HEK293 (cell line): ENCODE results near the gene SMIM20.

Experiments
- CTCF ChIA-PET: fragments of 350-600 bp; formaldehyde crosslinking; extraction: SDS; loops from one replicate; lab custom pipeline; 2021; ENCODE audit warnings: antibody characterized with exemption; lab: Yijun Ruan, JAX
- POLR2A ChIA-PET: fragments of 300-600 bp; formaldehyde crosslinking; extraction: SDS; loops from one replicate; lab custom pipeline; 2020; ENCODE audit warnings: antibody characterized with exemption, inconsistent platforms; lab: Yijun Ruan, JAX
- H3K27ac ChIP-seq: fragments of 200-500 bp; sonication (Bioruptor generic); 2 replicates; pipeline ENCODE4 v1.5.1; 2014; ENCODE audit warnings: low read depth, low read length, control low read depth, inconsistent platforms; ENCODE audit errors: extremely low read depth
- H3K36me3 ChIP-seq, 2 experiments: fragments of 200-500 bp in 1 of 2; sonication (Bioruptor generic) in 1 of 2; 1 replicate in 1 of 2; 2 replicates in 1 of 2; pipeline ENCODE4 v1.5.1; 2014 to 2017; ENCODE audit warnings: inconsistent platforms in 2 of 2, low read length in 2 of 2; ENCODE audit not compliant: control insufficient read depth in 2 of 2, insufficient read depth in 1 of 2
- H3K4me1 ChIP-seq: fragments of 200-500 bp; sonication (Bioruptor generic); 2 replicates; pipeline ENCODE4 v1.5.1; 2014; ENCODE audit warnings: mild to moderate bottlenecking, low read length, inconsistent platforms; ENCODE audit not compliant: control insufficient read depth, insufficient read depth
- H3K4me3 ChIP-seq: 2 replicates; pipeline ENCODE4 v1.5.1; 2011; ENCODE audit warnings: low read depth, mild to moderate bottlenecking, control low read depth, low read length, moderate library complexity
- H3K9me3 ChIP-seq: fragments of 200-500 bp; sonication (Bioruptor generic); 2 replicates; pipeline ENCODE4 v1.5.1; 2014; ENCODE audit warnings: low read depth, low read length, inconsistent platforms; ENCODE audit not compliant: control insufficient read depth, insufficient read depth
- HOXD13 ChIP-seq: sonication (generic); formaldehyde crosslinking; IDR thresholded peaks from 2 replicates; pipeline ENCODE4 v1.8.0; 2022; ENCODE audit warnings: missing genetic modification reagents, borderline replicate concordance
- INSM2 ChIP-seq: fragments of 450-650 bp; formaldehyde crosslinking; IDR thresholded peaks from 2 replicates; pipeline ENCODE4 v1.5.1; 2016; ENCODE audit warnings: missing biosample characterization, missing genetic modification characterization
- PRDM2 ChIP-seq: fragments of 450-650 bp; formaldehyde crosslinking; IDR thresholded peaks from 2 replicates; pipeline ENCODE4 v1.5.1; 2016; ENCODE audit warnings: missing biosample characterization, missing genetic modification characterization, borderline replicate concordance
- REPIN1 ChIP-seq: fragments of 450-650 bp; formaldehyde crosslinking; IDR thresholded peaks from 2 replicates; pipeline ENCODE4 v1.5.1; 2017; ENCODE audit warnings: missing biosample characterization, missing genetic modification characterization, low read depth
- SP7 ChIP-seq: fragments of 450-650 bp; formaldehyde crosslinking; IDR thresholded peaks from 2 replicates; pipeline ENCODE4 v1.5.1; 2016; ENCODE audit warnings: missing biosample characterization, missing genetic modification characterization
- WT1 ChIP-seq: fragments of 450-650 bp; formaldehyde crosslinking; IDR thresholded peaks from 2 replicates; pipeline ENCODE4 v1.5.1; 2016; ENCODE audit warnings: missing biosample characterization, missing genetic modification characterization
- ZBTB44 ChIP-seq: fragments of 450-650 bp; IDR thresholded peaks from 2 replicates; pipeline ENCODE4 v1.5.1; 2018; ENCODE audit warnings: missing biosample characterization, mild to moderate bottlenecking, missing genetic modification characterization
- ZNF157 ChIP-seq: fragments of 450-650 bp; formaldehyde crosslinking; IDR thresholded peaks from 2 replicates; pipeline ENCODE4 v1.5.1; 2016; ENCODE audit warnings: missing biosample characterization, missing genetic modification characterization
- ZNF184 ChIP-seq: fragments of 450-650 bp; IDR thresholded peaks from 2 replicates; pipeline ENCODE4 v1.5.1; 2018; ENCODE audit warnings: missing biosample characterization, mild to moderate bottlenecking, missing genetic modification characterization
- ZNF2 ChIP-seq: fragments of 450-650 bp; formaldehyde crosslinking; IDR thresholded peaks from 2 replicates; pipeline ENCODE4 v1.5.1; 2016; ENCODE audit warnings: missing biosample characterization, missing genetic modification characterization
- ZNF239 ChIP-seq: fragments of 450-650 bp; formaldehyde crosslinking; IDR thresholded peaks from 2 replicates; pipeline ENCODE4 v1.5.1; 2016; ENCODE audit warnings: missing biosample characterization, missing genetic modification characterization
- ZNF274 ChIP-seq, 2 experiments: fragments of 200-500 bp in 1 of 2; fragments of 450-650 bp in 1 of 2; sonication (Bioruptor generic) in 1 of 2; formaldehyde crosslinking in 1 of 2; IDR thresholded peaks; 2 replicates each; pipeline versions ENCODE4 v1.5.1 to v1.6.1; 2014 to 2016; ENCODE audit warnings: borderline replicate concordance in 1 of 2, inconsistent platforms in 1 of 2, low read length in 1 of 2, missing biosample characterization in 1 of 2, missing genetic modification characterization in 1 of 2
- ZNF423 ChIP-seq: fragments of 450-650 bp; formaldehyde crosslinking; IDR thresholded peaks from 2 replicates; pipeline ENCODE4 v1.5.1; 2016; ENCODE audit warnings: missing biosample characterization, missing genetic modification characterization
- ZNF513 ChIP-seq: fragments of 450-650 bp; IDR thresholded peaks from 2 replicates; pipeline ENCODE4 v1.5.1; 2018; ENCODE audit warnings: missing biosample characterization, missing genetic modification characterization
- ZNF549 ChIP-seq: fragments of 450-650 bp; IDR thresholded peaks from 2 replicates; pipeline ENCODE4 v1.5.1; 2018; ENCODE audit warnings: missing biosample characterization, missing genetic modification characterization, mild to moderate bottlenecking, inconsistent platforms, moderate library complexity
- ZNF654 ChIP-seq: fragments of 450-650 bp; formaldehyde crosslinking; IDR thresholded peaks from 2 replicates; pipeline ENCODE4 v1.5.1; 2016; ENCODE audit warnings: low read depth, missing biosample characterization, missing genetic modification characterization
- ZSCAN4 ChIP-seq: fragments of 450-650 bp; formaldehyde crosslinking; IDR thresholded peaks from 2 replicates; pipeline ENCODE4 v1.5.1; 2017; ENCODE audit warnings: missing biosample characterization, missing genetic modification characterization
- TF ChIP-seq, protein P1 (sequence below): fragments of 450-650 bp; formaldehyde crosslinking; IDR thresholded peaks from 2 replicates; pipeline ENCODE4 v1.5.1; 2016; ENCODE audit warnings: missing biosample characterization, missing genetic modification characterization

SMIM20 gene

GRCh38 chr4:25873632-25874129 is 40.3 kb upstream of the SMIM20 start (continued):
- no peak for TF ChIP-seq PRDM2 (tag by site-specific recombination)
- TF ChIP-seq WT1 (tag by site-specific recombination), result no peak
- TF ChIP-seq ZNF513 (tag by site-specific recombination), result no peak
- no peak for TF ChIP-seq ZBTB44 (tag by site-specific recombination)
- no peak for TF ChIP-seq HOXD13 (CRISPR knock-in tag)
- no peak for TF ChIP-seq ZNF157 (tag by site-specific recombination)

GRCh38 chr4:25874655-25875054 is 39.4 kb upstream of the SMIM20 start:
- H3K4me1 ChIP-seq, result no peaks in the 10 kb centered on the region
- no peak overlapping the region for H3K4me3 ChIP-seq
- POLR2A ChIA-PET, result no interaction called here
- no peaks in the 10 kb centered on the region for H3K36me3 ChIP-seq
- CTCF ChIA-PET, result no interaction called here
- H3K27ac ChIP-seq, result no peak overlapping the region
- no peaks in the 10 kb centered on the region for H3K9me3 ChIP-seq
- TF ChIP-seq ZNF2 (tag by site-specific recombination), result no peak
- no peak for TF ChIP-seq ZNF274 (IDR thresholded peaks at IDR 0.05; ENCODE audit: low read length)
- TF ChIP-seq ZNF274 (tag by site-specific recombination; IDR thresholded peaks at IDR 0.05; ENCODE audit: borderline replicate concordance), result no peak
- TF ChIP-seq REPIN1 (tag by site-specific recombination), result no peak
- TF ChIP-seq ZNF654 (tag by site-specific recombination), result no peak
- TF ChIP-seq HOXD13 (CRISPR knock-in tag), result no peak
- TF ChIP-seq ZNF423 (tag by site-specific recombination), result no peak
- TF ChIP-seq SP7 (tag by site-specific recombination), result no peak
- no peak for TF ChIP-seq ZNF239 (tag by site-specific recombination)
- no peak for TF ChIP-seq ZSCAN4 (tag by site-specific recombination)
- TF ChIP-seq INSM2 (tag by site-specific recombination), result no peak
- TF ChIP-seq, protein P1, sequence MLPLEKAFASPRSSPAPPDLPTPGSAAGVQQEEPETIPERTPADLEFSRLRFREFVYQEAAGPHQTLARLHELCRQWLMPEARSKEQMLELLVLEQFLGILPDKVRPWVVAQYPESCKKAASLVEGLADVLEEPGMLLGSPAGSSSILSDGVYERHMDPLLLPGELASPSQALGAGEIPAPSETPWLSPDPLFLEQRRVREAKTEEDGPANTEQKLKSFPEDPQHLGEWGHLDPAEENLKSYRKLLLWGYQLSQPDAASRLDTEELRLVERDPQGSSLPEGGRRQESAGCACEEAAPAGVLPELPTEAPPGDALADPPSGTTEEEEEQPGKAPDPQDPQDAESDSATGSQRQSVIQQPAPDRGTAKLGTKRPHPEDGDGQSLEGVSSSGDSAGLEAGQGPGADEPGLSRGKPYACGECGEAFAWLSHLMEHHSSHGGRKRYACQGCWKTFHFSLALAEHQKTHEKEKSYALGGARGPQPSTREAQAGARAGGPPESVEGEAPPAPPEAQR (tag by site-specific recombination), result no peak
- no peak for TF ChIP-seq ZNF549 (tag by site-specific recombination)
- TF ChIP-seq ZNF184 (tag by site-specific recombination), result no peak
